Thyroid gland (tissue), 4 donors: ENCODE results near the gene TUBA3C. TPM values are rescaled to one million over a fixed set of nuclear protein-coding genes. Genes with fewer than 3 reads are reported as not detected.
"Not testable (repeated sequence)": the region's sequence is repeated elsewhere in the genome, so short reads cannot be mapped to it uniquely, and the experiment has no call there.

Experiments used
- DNase-seq, 2 donors: peaks; one replicate each; pipeline ENCODE4 v3.0.0-alpha.2; 2019
- H3K27ac ChIP-seq, 3 donors: fragments of 200-600 bp; sonication (generic); 1 replicate in 2 of 3; 2 replicates in 1 of 3; pipeline ENCODE4 v1.5.1; 2016 to 2019; ENCODE audit warnings: mild to moderate bottlenecking in 1 of 3, moderate library complexity in 1 of 3
- H3K27me3 ChIP-seq: fragments of 200-600 bp; sonication (generic); one replicate; pipeline ENCODE4 v1.5.1; 2019
- H3K36me3 ChIP-seq, 2 donors: fragments of 200-600 bp; sonication (generic); one replicate each; pipeline ENCODE4 v1.5.1; 2016 to 2019
- H3K4me1 ChIP-seq, 2 donors: fragments of 200-600 bp; sonication (generic); one replicate each; pipeline ENCODE4 v1.5.1; 2017 to 2019
- H3K4me3 ChIP-seq, 3 donors: fragments of 200-600 bp; sonication (generic); replicated peaks in 1 of 3; 1 replicate in 2 of 3; 2 replicates in 1 of 3; pipeline ENCODE4 v1.5.1; 2016; ENCODE audit warnings: mild to moderate bottlenecking in 1 of 3
- H3K9me3 ChIP-seq: fragments of 200-600 bp; sonication (generic); one replicate; pipeline ENCODE4 v1.5.1; 2017
- CTCF ChIP-seq, 6 experiments: fragments of 200-600 bp in 3 of 6; fragments of 450-650 bp in 3 of 6; sonication (generic) in 3 of 6; IDR thresholded peaks; one replicate each; pipeline ENCODE4 v1.5.1; 2016 to 2019; ENCODE audit warnings: antibody characterized with exemption in 6 of 6, mild to moderate bottlenecking in 2 of 6, inconsistent platforms in 1 of 6, moderate library complexity in 1 of 6
- POLR2A ChIP-seq, 2 donors: fragments of 450-650 bp; IDR thresholded peaks; one replicate each; pipeline ENCODE4 v1.6.1; 2017; ENCODE audit warnings: antibody characterized with exemption in 2 of 2, mild to moderate bottlenecking in 2 of 2, moderate library complexity in 1 of 2
- WGBS, 2 donors: methylation state at CpG; one replicate each; pipeline ENCODE4 v1.1.5; 2017; 5-methylcytosine and 5-hydroxymethylcytosine counted together
- intact Hi-C: fragments of 100-400 bp; cut with DNase I; formaldehyde crosslinking; loops from one replicate; pipeline ENCODE4 v1.15.1; 2023
- total RNA-seq, 4 donors: library from RNA; depleted of rRNA; stranded (reverse); fragments of >200 nt; gene quantifications; one replicate each; pipeline ENCODE4 v1.2.3, GENCODE V29; 2016

TUBA3C gene
- under 1 TPM in 2 of 4 donors, not detected in 2; 0.33 to 0.94 TPM for total RNA-seq

- DNase-seq, result no peak
- intact Hi-C loops, result no loop called here
- no peaks in the 10 kb centered on the region for H3K36me3 ChIP-seq
- H3K4me3 ChIP-seq, result no peak within 1 kb of the TSS
- no peaks in the 10 kb centered on the region for H3K4me1 ChIP-seq
- H3K9me3 ChIP-seq, result no peaks in the 10 kb centered on the region
- TF ChIP-seq CTCF (IDR thresholded peaks at IDR 0.05) (no peak), POLR2A (IDR thresholded peaks at IDR 0.05) (no peak)
- H3K27me3 ChIP-seq, result no peaks in the 10 kb centered on the region
- no peak within 1 kb of the TSS for H3K27ac ChIP-seq
- WGBS, 2 donors, result 93% methylated on average over 27 to 39 of the region's 40 CpGs
Measured at GRCh38 chr13:19181621-19182485, at the start of gene TUBA3C. TSS of gene TUBA3C (minus strand) at chr13:19181824. CDS start at chr13:19181747, 77 bp downstream.

DNA sequence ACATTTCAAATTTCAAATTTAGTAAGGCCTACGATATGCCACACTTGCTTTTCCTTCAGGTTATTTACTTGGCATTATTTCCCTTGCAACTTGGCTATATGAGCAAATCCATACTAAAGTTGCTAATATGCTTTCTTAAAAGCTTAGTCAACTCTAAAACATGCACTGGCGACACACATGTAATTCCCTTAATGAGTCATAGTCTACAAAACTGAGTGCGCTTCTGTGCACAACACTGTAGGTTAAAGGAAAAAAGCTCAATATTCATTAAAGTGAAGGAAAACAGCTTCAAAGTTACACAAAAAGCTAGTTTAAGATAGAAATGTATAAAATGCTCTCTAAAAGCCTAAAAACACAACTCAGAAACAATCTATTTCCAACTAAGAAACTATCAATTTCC is 25.8 kb upstream of the TUBA3C start:
- H3K36me3 ChIP-seq, intact Hi-C loops, H3K4me1 ChIP-seq, H3K4me3 ChIP-seq, H3K27me3 ChIP-seq, H3K9me3 ChIP-seq, DNase-seq, H3K27ac ChIP-seq: not testable (repeated sequence)
- WGBS, 2 donors, result 71 to 82% methylated on average over 3 of the region's 3 CpGs

DNA sequence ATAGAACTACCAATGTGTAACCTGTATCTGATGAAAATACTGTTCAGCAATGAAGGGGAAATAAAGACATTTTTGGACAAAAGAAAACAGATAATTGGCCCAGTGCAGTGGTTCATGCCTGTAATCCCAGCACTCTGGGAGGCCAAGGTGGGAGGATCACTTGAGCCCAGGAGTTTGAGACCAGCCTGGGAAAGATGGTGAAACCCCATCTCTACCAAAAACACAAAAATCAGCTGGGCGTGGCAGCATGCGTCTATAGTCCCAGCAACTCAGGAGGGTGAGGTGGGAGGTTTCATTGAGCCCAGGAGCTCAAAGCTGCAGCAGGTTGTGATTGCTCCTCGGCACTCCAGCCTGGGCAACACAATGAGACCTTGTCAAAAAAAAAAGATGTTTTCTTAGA is 11.0 kb upstream of the TUBA3C start:
- H3K27ac ChIP-seq, H3K4me3 ChIP-seq, H3K4me1 ChIP-seq, H3K9me3 ChIP-seq, H3K27me3 ChIP-seq, intact Hi-C loops, DNase-seq, H3K36me3 ChIP-seq: not testable (repeated sequence)
- 80 to 84% methylated on average over 3 of the region's 3 CpGs for WGBS, 2 donors

DNA sequence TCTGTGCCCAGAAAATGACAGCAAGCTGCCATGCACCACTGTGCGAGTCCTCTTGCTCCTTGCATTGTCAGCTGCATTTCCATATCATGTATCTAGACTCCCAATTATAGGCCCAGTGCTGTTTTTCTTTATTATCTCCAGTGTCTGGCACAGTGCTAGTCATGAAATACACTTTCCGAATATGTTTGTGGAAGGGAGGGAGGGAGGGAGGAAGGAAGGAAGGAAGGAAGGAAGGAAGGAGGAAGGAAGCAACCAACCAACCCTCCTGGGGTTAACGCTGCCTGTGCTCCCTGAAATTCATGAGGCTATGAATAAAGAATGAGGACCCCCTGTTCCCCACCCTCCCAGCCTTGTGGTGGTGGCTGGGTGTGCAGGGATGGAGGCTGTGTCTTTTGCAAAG is 8.3 kb upstream of the TUBA3C start:
- H3K36me3 ChIP-seq, H3K9me3 ChIP-seq, DNase-seq, H3K4me3 ChIP-seq, H3K4me1 ChIP-seq, H3K27ac ChIP-seq, H3K27me3 ChIP-seq, intact Hi-C loops: not testable (repeated sequence)
- 79 to 87% methylated on average over 3 of the region's 3 CpGs for WGBS, 2 donors

GRCh38 chr13:19189368-19189767 is 7.7 kb upstream of the TUBA3C start:
- DNase-seq, H3K27me3 ChIP-seq, H3K4me1 ChIP-seq, intact Hi-C loops, H3K4me3 ChIP-seq, H3K36me3 ChIP-seq, H3K9me3 ChIP-seq, H3K27ac ChIP-seq: not testable (repeated sequence)
- WGBS, 2 donors, result 74 to 77% methylated on average over 2 to 4 of the region's 5 CpGs

DNA sequence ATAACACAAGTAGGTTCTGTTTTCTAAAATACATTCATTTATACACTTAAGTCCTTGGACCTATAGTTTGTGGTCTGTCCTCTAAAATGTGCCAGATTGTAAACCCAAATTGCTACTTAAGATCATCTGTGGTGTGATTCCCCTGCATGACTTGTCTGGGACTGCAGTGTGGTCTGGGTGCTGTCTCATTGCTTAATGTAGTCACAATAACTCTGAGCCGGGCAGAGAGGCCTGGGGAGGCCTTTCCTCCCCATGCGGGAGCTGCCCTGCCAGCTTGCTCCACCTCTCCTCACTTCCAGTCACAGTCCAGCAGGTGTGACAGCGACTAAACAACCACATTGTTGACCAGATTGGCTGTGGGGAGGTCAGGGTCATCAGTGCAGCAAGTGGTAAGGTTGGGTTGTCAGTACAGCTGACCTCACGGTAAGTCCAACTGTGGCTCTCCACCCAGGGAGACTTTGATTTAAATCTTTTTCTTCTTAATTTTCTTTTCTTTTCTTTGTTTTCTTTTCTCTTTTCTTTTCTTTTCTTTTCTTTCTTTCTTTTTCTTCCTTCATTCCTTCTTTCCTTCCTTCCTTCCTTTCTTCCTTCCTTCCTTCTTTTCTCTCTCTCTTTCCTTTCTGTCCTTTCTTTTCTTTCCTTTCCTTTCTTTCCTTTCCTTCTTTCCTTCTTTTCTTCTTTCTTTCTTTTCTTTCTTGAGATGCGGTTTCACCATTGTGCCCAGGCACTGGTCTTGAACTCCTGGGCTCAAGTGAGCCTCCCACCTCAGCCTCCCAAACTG is 4.4 kb upstream of the TUBA3C start:
- WGBS, 2 donors, result 69 to 78% methylated on average over 5 of the region's 5 CpGs
- no peaks in the 10 kb centered on the region for H3K36me3 ChIP-seq
- H3K4me1 ChIP-seq, result no peaks in the 10 kb centered on the region
- H3K9me3 ChIP-seq, result no peaks in the 10 kb centered on the region
- intact Hi-C loops, result no loop called here
- no peaks in the 10 kb centered on the region for H3K27me3 ChIP-seq
- DNase-seq, result no peak
- no peak for TF ChIP-seq CTCF (IDR thresholded peaks at IDR 0.05)
- no peak for TF ChIP-seq POLR2A (IDR thresholded peaks at IDR 0.05)
- H3K27ac ChIP-seq, result no peak overlapping the region
- no peak overlapping the region for H3K4me3 ChIP-seq
